GM11168 (cell line): ENCODE results near the gene KCNH1.

ENCODE experiments used
- in situ Hi-C: fragments of 300-500 bp; cut with MboI; formaldehyde crosslinking; loops from one replicate; pipeline ENCODE4 v1.12.0; 2022; ENCODE audit warnings: low sequenced_read_pairs; ENCODE audit not compliant: unreplicated experiment

KCNH1 gene

GRCh38 chr1:210932104-210932503 lies 201.8 kb downstream of the KCNH1 start:
- in situ Hi-C loops: no loop called here

- in situ Hi-C loops: no loop called here
These were observed 211.3 kb downstream of the KCNH1 start for GRCh38 chr1:210922666-210923065.

DNA sequence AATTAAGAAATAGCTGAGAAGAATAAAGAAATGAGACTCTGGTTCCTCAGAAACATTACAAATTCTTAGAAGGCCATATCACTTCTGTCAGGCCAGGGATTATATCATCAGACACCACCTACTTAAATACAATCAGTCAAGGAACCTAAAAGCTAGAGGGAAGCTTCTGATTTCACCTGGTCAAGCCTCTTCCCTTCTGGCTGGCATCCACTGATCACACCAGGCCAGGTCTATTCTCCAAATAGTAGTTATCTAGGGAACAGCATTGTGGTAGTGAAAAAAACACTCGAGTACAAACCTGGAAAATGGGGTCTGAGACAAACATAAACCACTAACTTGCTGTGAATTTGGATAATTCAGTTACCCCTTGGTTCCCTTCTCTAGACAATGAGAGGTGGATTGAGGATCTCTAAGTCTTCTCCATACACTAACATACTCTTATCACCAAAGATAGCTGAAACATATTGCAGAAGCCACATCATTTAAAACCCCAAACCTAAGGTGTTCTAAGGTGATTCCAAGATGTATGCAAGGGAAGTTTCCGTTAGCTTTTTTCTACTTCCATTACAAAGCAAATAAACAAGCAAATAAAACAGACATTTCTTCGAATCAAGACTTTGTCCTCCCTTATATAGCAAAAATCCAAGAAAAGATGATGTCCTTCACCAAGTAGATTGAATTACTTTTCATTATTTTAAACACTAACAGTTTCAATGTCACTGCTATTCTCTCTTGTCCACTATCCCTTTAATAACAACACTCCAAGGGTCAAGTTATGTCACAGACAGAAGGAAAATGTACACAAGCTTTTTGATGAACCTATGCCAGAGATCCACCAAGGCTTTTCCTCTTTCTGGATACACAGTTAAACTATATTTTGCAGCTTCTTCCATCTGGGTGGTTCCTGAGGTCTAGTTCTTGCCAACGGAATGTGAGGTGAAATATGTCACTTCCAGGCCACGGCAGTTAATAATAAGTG lies 212.9 kb downstream of the KCNH1 start:
- in situ Hi-C loops: no loop called here

GRCh38 chr1:210920258-210920657 lies 213.7 kb downstream of the KCNH1 start:
- in situ Hi-C loops: no loop called here

GRCh38 chr1:210918893-210919292 lies 215.1 kb downstream of the KCNH1 start:
- in situ Hi-C loops: no loop called here

GRCh38 chr1:210917560-210918169 lies 216.3 kb downstream of the KCNH1 start:
- in situ Hi-C loops: no loop called here

DNA sequence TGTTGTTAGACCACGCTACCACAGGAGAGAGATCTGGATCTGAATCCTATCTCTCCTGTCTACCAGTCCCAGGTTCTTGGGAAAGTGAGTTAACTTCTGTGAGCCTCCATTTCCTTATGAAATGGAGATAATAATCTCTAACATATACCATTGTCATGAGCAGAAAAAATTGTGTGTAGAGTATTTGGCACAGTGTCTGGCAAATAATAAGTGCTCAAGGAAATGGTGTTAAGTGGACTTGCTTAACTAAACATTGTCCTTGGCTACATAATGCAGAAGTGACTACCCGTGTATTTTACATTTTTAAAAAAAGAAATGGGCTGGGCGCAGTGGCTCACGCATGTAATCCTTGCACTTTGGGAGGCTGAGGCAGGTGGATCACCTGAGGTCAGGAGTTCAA lies 217.4 kb downstream of the KCNH1 start:
- in situ Hi-C loops: no loop called here

DNA sequence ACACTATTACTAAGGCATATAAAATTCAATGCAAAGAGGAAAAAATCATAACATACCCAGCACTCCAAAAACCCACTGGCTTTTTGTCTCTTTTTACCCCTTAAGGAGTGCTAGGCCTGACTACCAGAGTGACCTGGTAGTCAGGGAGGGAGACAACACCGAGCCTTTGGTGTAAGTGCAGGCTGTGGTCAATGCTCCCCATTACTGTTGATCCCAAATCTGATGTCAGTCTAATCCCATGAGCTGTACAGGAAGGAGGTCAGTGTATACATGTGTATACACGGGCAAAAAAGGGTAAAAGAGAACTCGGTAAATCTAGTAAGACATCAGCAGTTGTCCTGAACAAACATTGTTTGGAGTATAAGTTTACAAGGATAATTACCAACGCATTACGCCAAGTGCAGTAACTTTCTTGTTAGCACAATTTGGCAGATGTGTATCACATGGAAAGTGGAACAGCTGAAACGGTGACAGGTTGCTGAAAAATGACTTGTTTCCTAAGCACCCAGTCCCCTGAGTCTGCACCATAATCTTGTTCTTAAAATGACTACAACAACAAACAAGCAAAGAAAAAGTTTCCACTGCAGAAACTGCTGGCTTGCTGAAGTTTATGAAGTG lies 217.9 kb downstream of the KCNH1 start:
- in situ Hi-C loops: no loop called here

DNA sequence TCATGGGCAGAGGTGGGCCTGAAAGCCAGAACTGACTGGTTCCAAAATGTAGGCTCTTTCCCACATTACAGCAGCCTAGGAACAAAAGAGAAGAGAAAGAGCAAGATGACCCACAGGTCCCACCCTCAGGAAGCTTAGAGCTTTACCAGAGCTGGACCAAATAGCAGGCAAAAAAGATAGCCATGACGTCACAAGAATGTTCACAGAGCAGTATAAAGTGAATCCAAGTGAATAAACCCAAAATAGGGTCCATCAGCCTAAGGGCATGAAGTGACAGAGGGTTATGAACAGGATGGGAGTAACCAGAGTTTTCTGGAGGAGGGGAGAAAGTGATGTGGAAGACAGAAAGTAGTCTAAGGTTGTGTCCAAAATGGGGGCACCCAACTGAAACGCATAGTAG lies 221.2 kb downstream of the KCNH1 start:
- in situ Hi-C loops: no loop called here

DNA sequence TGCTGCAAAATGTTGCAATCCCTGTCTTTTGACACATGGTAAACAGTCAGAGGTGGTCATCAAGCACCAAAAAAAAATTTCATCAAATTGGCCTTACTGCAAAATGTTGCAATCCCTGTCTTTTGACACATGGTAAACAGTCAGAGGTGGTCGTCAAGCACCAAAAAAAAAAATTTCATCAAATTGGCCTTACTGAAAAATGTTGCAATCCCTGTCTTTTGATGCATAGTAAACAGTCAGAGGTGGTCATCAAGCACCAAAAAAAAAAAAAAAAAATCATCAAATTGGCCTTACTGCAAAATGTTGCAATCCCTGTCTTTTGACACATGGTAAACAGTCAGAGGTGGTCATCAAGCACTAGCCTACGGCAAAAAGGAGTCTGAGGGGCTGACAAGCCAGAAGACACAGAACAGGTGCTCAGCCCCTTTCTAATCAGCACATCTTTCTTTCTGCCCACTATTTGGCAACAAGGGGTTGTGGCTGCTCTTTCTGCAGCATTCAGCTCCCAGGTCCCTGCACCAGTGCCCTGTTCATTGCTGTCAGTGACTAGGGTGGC lies 223.8 kb downstream of the KCNH1 start:
- in situ Hi-C loops: no loop called here

- in situ Hi-C loops: no loop called here
These were observed 225.2 kb downstream of the KCNH1 start for GRCh38 chr1:210908791-210909190.

GRCh38 chr1:210908257-210908656 lies 225.7 kb downstream of the KCNH1 start:
- in situ Hi-C loops: no loop called here

DNA sequence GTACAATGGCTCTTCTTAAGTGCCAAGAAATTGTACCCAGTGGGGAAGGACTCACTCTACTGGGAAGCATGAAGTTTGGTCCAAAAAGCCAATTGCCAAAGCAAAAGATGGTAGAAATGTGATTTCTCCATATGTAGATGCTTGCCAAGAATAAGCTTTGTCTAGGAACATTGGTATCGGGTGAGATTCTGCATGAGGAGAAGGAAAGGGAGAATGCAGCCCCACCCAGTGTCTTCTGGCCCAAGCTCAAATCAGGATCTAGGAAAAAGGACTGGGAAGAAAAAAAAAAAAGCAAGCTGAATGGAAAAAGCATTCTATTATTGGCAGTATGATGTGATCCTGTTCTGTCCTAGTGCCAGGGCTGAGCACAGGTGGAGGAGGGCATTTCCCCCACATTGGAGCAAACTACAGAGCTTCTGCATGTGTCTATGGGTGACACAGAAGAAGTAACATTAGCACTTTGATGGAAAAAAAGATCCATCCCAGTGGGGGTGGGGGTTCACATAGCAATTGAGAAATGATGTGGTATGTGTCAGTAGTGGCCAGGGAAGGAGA lies 226.6 kb downstream of the KCNH1 start:
- in situ Hi-C loops: no loop called here

GRCh38 chr1:210905944-210906453 lies 227.9 kb downstream of the KCNH1 start:
- in situ Hi-C loops: no loop called here

GRCh38 chr1:210905365-210905904 lies 228.5 kb downstream of the KCNH1 start:
- in situ Hi-C loops: no loop called here

GRCh38 chr1:210901981-210902770 lies 231.8 kb downstream of the KCNH1 start:
- in situ Hi-C loops: no loop called here

DNA sequence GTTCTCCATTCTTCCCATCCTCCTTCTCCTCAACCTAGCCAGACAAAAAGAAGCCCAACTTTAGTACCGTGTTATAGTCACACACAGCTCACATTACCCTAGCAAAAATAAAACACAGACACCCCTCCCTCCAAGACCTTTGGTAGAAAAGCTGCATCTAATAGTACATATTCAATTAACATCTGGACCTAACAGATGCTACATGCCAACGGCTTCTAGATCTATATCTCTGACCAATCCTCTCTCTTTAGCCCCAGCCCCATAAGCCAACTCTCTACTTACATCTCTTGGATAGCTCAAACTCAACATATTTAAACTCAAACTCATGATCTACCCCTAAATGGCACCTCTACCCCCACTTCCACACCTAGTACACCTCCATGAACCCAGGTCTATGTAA lies 233.1 kb downstream of the KCNH1 start:
- in situ Hi-C loops: no loop called here

GRCh38 chr1:210900079-210900478 lies 233.9 kb downstream of the KCNH1 start:
- in situ Hi-C loops: no loop called here

DNA sequence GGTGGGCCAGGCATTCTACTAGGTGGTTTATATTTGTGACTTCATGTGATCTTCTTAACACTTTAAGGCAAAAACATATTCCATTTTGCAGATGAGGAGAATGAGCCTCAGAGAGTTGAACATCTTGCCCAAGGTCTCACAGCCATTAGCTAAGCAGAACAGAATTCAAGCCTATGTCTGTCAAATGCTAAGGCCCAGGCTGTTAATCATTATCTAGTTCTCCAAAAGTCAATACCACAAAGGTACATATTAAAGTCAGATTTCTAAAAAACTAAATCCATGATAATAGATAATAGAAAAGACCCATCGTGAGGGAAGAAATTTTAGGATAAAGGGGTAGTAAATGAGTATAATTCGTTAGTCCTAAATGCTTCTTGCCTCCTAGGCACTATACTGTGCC lies 234.3 kb downstream of the KCNH1 start:
- in situ Hi-C loops: no loop called here
